Panc1 (cell line): ENCODE measurements around the gene EME1.

Experiments used
- CTCF ChIP-seq: fragments of 450-650 bp; IDR thresholded peaks from 2 replicates; pipeline ENCODE4 v1.5.1; 2017; ENCODE audit warnings: mild to moderate bottlenecking
- POLR2AphosphoS5 ChIP-seq: IDR thresholded peaks from 2 replicates; pipeline ENCODE4 v1.6.1; 2012; ENCODE audit warnings: mild to moderate bottlenecking, low read depth, low read length, moderate library complexity

GRCh38 chr17:50407921-50408320 lies 34.9 kb downstream of the EME1 start:
- TF ChIP-seq CTCF = no peak
- no peak for TF ChIP-seq POLR2AphosphoS5
